ENCODE data around the gene PPM1F.
"Not testable (repeated sequence)": the region's sequence is repeated elsewhere in the genome, so short reads cannot be mapped to it uniquely, and the experiment has no call there.

PPM1F gene

GRCh38 chr22:21940521-21940920 is 12.1 kb downstream of the PPM1F start:
- DNase-seq (ENCODE audit: low spot score), result no peak

GRCh38 chr22:21939935-21940334 is 12.7 kb downstream of the PPM1F start:
- not testable (repeated sequence) for DNase-seq (ENCODE audit: low spot score)

DNA sequence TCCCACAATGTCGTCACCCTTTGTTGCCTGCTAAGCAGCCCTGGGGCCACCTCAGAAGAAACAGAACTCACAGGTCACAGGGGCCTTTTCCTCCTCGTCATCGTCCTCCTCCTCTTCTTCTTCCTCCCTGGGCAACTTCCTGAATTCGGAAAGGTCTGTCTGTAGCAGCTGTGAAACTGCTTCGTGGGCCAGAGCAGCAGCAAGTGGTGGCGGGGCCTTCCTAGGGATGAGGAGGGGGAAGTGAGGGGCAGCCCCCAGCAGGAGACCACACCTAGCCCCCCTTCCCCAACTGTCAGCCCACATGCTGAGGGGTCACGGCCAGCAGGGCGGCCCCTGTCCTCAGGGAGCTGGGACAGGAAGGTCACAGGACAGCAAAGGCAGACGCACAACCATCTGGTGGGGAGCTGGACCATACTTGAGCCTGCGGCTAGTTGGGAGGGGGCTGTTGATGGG is 13.2 kb downstream of the PPM1F start:
- no peak for DNase-seq (ENCODE audit: low spot score)

DNA sequence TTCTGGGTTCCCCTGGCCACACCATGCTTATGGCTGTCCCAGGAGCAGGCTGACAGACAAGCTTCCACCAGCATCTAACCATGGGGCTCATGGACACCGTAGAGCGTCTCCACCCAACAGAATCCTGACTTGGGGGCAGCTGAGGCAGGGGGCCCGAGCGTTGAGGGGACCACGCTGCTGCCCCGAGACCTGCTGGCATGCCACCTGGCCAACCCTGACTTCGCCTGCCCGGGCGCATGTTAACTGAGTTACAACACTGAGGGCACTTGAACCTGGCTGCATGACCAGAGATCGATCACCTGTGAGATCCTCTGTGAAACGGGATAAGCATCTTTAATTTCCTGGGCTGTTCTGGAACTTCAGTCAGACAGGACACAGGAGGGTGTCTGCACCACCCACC is 13.7 kb downstream of the PPM1F start:
- no peak for DNase-seq (ENCODE audit: low spot score)

- peak; percentile 92 for DNase-seq (ENCODE audit: low spot score)
Measured at GRCh38 chr22:21938071-21938822, 14.4 kb downstream of the PPM1F start.

- DNase-seq (ENCODE audit: low spot score), result no peak
Measured at GRCh38 chr22:21937821-21938070, 14.9 kb downstream of the PPM1F start.

- DNase-seq (ENCODE audit: low spot score), result no peak
Measured at GRCh38 chr22:21937041-21937820, 15.4 kb downstream of the PPM1F start.

DNA sequence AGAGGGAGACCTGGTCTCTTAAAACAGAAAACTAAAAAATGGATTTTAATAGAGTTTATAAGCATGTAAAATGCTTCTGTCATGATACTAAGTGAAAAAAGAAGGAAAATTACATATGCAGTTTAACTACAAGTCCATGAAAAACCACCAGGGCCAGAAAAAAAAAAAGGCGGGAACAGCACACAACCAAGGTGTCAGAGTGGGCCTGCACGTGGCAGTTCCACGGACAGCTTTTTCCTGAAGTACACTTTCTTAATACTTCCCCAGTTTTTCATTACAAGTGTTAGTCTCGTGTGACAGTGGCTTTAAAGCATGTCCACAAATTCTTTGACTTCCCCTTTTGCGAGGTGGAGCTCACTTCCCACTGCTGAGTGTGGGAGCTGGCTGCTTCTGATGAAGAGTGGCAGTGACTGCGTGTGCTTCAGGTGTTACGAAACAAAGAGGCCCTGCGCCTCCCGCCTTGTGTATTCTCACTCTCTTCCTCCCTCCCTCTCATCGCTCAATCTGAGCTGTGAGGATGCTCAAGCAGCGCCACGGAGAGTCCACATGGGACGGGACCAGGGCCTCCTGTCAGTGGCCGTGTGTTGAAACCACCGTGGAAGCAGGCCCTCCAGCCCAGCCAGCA is 16.4 kb downstream of the PPM1F start:
- no peak for DNase-seq (ENCODE audit: low spot score)

DNA sequence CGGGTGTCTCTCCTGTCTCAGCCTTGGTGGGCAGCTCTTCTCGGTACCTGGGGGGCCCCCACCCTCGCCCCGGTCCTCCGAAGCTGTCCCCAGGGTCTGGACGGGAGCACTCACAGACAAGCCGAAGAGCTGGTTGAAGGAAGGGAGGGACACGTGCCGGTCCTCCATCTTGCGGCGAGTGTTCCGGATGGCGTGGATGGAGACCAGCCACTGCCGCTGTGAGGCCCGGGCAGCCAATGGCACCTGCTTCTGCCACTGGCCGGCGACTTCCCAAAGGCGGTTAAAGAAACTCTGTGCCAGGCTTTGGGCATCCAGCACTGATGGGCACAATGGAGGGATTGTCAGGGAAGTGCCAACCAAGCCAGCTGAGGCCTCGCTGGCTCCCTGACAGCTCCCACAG is 18.7 kb downstream of the PPM1F start:
- no peak for DNase-seq (ENCODE audit: low spot score)

- DNase-seq (ENCODE audit: low spot score), result no peak
Measured at GRCh38 chr22:21933413-21933812, 19.2 kb downstream of the PPM1F start.

DNA sequence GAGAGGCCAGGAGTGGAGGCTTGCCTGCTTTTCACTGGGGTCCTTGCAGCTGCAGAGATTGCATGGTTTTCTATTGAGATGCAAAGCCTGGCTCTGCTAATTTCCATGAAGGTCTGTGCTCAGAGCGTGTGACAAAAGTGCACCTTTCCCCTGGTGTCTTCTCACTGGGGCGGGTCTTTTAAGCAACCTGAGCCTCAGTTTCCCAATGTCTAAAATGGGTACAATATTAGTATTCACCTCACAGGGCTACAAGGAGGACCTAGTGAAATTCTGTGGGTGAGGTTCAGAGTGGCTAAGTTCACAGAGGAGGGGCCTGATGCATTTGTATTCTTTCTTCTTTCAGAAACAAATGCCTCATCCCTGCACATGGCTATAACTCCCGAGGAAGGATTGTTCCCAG is 20.3 kb downstream of the PPM1F start:
- no peak for DNase-seq (ENCODE audit: low spot score)

DNA sequence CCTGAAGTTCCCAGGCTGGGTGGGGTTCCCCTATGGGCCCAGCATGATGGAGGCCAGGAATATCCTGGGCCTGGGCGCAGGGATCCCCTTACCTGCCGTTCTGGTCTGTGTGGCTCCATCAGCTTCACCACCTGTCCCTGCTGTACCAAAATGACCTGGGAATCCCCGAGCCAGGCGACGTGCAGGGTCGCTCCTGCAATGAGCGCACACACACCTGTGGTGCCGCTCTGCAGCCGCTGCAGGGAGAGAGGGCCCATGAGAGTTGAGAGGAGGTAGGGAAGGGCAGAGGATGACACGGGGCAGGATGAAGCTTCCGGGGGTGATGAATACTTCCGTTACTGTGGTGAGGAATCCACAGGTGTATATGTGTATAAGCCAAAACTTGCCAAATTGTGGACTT is 21.6 kb downstream of the PPM1F start:
- no peak for DNase-seq (ENCODE audit: low spot score)

GRCh38 chr22:21929253-21929652 is 23.4 kb downstream of the PPM1F start:
- no peak for DNase-seq (ENCODE audit: low spot score)

DNA sequence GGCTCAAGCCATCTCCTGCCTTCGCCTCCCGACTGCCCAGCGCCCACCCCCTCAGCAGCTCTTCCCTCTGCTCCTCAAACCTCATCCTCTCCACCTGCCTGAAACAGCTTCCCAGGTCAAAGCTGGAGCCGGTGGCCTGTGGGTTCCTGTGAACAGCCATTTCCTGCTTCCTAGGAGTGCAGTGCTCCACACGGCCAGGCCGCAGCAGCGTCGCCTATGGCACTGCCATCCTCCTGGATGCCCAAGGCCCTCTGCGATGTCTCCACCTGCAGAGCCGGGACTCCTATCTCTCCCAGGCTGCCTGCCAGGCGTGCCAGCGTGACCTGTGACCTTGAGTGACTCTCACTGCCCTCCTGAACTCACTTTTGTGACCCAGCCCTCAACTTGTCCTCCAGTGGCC is 24.6 kb downstream of the PPM1F start:
- DNase-seq (ENCODE audit: low spot score), result no peak

GRCh38 chr22:21927174-21927823 is 25.3 kb downstream of the PPM1F start:
- no peak for DNase-seq (ENCODE audit: low spot score)

GRCh38 chr22:21926728-21927127 is 25.9 kb downstream of the PPM1F start:
- DNase-seq (ENCODE audit: low spot score), result no peak

GRCh38 chr22:21923163-21923561 is 29.5 kb downstream of the PPM1F start:
- no peak for DNase-seq (ENCODE audit: low spot score)

DNA sequence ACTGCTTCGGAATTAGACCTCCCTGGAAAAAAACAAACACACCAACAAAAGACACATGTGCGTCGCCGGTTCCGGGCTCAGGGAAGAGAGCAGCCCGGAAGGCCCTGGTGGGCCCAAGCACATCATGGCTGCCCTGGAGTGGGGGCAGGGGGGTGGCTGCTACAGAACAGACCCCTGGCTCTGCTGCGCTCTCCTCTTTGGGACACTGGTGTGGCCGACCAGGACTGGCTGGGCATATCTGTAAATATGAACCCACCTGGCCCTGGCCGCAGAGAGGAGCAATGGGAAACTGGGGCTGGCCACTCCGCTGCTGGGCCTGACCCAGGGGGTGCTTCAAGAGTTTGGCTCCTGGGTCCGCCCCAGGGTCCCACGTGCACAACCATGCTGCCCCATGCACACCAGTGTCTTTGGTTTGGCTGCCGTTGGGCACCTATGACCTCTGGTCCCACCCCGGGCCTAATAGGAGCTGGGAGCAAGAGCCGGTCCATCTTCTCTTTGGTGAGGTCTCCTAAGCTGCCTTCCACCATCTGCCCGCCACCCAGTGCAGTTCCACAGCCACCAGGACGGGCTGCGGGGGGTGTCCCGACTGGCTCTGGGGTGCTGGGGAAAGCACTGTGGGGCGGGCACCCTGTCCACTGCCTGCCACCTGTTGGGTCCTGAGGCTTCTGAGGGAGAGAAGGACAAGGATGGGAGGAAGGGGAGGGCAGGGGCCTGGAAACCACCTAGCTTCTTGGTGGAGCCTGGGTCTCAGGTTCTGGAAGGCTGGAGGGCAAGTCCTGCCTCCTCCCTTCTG is 30.1 kb downstream of the PPM1F start:
- DNase-seq (ENCODE audit: low spot score), result no peak

DNA sequence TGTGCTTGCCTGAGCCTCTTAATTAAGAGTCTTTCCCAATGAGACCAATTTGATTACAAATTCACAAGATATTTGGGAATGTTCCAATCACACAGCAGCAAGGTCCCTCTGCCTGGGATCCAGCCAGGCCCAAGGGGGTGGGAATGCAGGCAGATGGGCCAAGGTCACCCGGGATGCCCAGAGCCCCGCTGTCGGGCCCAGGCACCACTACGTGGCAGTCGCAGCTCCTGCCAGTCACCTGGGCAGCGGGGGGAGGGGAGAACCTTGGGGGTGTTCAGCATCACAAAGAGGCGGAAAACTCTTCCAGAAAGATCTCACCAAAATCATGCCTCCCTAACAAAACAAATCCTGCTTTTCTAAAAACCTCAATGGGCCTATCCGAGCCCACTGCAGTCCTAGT is 30.9 kb downstream of the PPM1F start:
- no peak for DNase-seq (ENCODE audit: low spot score)

DNA sequence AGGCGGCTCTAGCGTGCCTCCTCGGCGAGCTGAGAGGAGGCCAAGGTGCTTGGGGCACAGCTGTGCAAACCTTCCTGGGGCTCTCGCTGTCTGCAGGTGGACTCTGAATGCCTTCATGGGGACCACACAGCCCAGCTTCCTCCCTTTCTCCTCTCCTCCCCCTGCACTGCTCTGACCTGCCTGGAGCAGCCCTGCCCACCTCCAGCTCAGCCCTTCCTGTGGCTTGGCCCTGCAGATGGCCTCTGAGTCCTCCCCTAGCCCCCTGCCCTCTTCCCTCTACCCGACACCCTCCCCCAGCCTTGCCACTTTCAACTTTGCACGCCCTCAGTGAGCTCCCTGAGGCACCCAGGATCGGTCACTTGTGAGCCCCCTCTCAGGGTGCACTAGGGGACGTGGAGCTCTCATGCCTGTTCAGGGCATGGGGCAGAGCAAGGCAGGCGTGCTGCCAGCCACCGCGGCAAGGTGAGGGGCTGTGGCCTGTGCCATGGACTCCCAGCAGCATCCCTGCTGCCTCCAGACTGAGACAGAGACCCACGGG is 31.4 kb downstream of the PPM1F start:
- no peak for DNase-seq (ENCODE audit: low spot score)

DNA sequence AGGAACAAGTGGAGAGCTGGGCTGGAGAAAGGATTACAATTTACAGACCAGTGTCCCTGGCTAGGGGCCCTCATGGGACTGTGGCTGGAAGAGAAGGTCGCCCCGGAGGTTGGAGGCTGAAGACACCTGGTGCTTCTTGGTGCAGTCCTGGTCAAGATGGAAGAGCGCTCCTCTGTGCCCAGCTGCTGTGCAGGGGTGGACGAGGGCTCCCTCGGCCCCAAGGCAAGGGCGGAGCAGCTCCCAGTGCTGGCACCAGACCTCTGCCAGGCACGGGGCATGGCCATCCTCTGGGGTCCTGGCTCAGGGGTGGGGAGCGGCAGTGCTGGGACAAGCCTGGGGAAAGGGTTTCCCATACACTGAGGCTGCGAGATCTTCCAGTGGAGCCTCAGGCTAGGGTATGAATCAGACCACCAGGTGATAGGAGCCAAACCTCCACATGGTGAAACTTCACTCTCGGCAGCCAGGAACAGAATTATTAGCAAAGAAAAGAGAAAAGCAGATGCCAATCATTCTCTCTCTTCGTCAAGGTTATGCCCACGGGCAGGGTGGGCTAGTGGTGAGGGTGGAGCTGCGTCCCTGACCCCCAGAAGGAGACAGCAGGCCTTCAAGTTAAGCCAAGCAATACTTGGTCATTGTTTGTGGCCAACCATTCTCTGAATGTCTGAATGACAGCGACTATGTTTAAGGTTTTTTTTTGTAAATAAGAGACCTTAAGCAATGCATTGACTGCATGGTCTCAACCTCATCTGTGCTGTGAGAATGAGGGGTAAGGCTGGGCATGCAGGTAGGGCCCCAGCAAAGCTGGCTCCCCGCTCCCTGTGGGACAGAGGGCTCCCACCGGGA is 32.1 kb downstream of the PPM1F start:
- no peak for DNase-seq (ENCODE audit: low spot score)
